Measurements from ENCODE around the gene LRCH4.

DNA sequence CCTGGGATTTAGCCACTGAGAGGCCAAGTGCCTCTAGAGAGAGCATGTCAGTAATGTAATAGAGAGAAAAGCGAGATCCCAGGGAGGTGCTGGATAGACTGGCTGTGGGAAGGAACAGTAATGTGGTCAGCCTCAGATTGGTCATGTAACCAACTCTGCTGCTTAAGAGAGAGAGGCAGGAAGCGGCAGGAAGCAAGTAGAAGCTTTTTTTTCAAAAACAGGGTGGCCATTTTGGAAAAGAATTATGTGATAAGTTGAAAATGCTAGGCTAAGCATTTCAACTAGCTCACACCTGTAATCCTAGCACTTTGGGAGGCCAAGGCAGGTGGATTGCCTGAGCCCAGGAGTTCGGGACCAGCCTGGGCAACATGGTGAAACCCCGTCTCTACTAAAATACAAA is 12.5 kb upstream of the LRCH4 start:
- TF ChIP-seq, protein P1, sequence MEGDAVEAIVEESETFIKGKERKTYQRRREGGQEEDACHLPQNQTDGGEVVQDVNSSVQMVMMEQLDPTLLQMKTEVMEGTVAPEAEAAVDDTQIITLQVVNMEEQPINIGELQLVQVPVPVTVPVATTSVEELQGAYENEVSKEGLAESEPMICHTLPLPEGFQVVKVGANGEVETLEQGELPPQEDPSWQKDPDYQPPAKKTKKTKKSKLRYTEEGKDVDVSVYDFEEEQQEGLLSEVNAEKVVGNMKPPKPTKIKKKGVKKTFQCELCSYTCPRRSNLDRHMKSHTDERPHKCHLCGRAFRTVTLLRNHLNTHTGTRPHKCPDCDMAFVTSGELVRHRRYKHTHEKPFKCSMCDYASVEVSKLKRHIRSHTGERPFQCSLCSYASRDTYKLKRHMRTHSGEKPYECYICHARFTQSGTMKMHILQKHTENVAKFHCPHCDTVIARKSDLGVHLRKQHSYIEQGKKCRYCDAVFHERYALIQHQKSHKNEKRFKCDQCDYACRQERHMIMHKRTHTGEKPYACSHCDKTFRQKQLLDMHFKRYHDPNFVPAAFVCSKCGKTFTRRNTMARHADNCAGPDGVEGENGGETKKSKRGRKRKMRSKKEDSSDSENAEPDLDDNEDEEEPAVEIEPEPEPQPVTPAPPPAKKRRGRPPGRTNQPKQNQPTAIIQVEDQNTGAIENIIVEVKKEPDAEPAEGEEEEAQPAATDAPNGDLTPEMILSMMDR (IDR thresholded peaks at IDR 0.05), result no peak
- TF ChIP-seq EZH2 (IDR thresholded peaks at IDR 0.05; ENCODE audit: borderline replicate concordance, insufficient read depth, low read depth, low read length, poor library complexity, severe bottlenecking), result no peak
